ENCODE data around the gene HNF4A. TPM values are rescaled to one million over a fixed set of nuclear protein-coding genes. Genes with fewer than 3 reads are reported as not detected.

The HNF4A gene
- total and polyA plus RNA-seq, 2 of the 13 experiments (the other 11 are each of a cell fraction or from before 2014, with no cell fraction given), result 80.9 to 169 TPM

DNA sequence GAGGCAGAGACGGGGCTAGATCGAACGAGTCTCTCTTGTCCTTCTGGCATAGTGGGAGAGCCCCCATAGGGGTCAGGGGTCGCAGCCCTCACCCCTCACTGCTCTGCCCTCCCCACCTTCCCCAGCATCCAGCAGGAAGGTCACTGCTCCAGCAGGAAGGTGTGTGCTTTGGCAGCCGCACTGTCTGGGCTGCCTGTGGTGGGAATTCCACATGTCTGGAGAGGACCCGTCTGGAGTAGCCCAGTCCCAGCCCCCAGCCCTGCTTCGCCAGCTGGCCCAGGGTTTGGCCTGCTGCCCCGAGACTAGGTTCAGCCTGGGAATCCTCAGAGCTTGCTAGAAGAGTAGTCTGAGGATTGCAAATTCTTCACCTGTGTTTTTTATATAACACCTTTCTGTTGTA is 21.2 kb upstream of the HNF4A start:
- CTCF ChIA-PET (ENCODE audit: low intra/inter-chr PET ratio, low total read pairs), result no interaction called here
- Histone ChIP-seq H3K4me1 (ENCODE audit: insufficient read depth, low read length) (peaks cover 45% of the 10 kb centered on the region), H3K79me2 (ENCODE audit: insufficient read depth, low read length) (no peaks in the 10 kb centered on the region), H2AFZ (ENCODE audit: low read length) (no peak overlapping the region), H3K27me3 (ENCODE audit: control insufficient read depth in 1 of 2, insufficient read depth in 2 of 2, low read length in 2 of 2) (peaks cover 6 to 49% of the 10 kb centered on the region in 2 experiments; a peak in 4 of 5 replicates), H3K9ac (ENCODE audit: insufficient read depth, low read depth, low read length) (no peak overlapping the region), H3K36me3 (replicated peaks in 1 of 2; ENCODE audit: control insufficient read depth in 1 of 2, insufficient read depth in 2 of 2, low read length in 2 of 2) (no peaks in the 10 kb centered on the region), H3K4me2 (ENCODE audit: low read depth, low read length) (peak overlapping the region; percentile 26), H3K9me3 (ENCODE audit: low read length) (no peaks in the 10 kb centered on the region), H3K27ac (ENCODE audit: extremely low read length, insufficient read depth, low read length) (no peak overlapping the region), H4K20me1 (ENCODE audit: insufficient read depth, low read length) (no peaks in the 10 kb centered on the region), H3K4me3 (replicated peaks in 1 of 3; ENCODE audit: insufficient read depth in 1 of 3, low read depth in 2 of 3, low read length in 3 of 3) (peak overlapping the region in 1 of 3 experiments; percentile 22; a peak in 1 of 6 replicates)
- in situ Hi-C loops (cut with HindIII; ENCODE audit: extremely low pct_ligation_motif_present, low pct_unique_long_range_greater_than_20kb) (no loop called here), intact Hi-C loops (cut with micrococcal nuclease; ENCODE audit: unreplicated experiment) (no loop called here)
- TF ChIP-seq, protein P1, sequence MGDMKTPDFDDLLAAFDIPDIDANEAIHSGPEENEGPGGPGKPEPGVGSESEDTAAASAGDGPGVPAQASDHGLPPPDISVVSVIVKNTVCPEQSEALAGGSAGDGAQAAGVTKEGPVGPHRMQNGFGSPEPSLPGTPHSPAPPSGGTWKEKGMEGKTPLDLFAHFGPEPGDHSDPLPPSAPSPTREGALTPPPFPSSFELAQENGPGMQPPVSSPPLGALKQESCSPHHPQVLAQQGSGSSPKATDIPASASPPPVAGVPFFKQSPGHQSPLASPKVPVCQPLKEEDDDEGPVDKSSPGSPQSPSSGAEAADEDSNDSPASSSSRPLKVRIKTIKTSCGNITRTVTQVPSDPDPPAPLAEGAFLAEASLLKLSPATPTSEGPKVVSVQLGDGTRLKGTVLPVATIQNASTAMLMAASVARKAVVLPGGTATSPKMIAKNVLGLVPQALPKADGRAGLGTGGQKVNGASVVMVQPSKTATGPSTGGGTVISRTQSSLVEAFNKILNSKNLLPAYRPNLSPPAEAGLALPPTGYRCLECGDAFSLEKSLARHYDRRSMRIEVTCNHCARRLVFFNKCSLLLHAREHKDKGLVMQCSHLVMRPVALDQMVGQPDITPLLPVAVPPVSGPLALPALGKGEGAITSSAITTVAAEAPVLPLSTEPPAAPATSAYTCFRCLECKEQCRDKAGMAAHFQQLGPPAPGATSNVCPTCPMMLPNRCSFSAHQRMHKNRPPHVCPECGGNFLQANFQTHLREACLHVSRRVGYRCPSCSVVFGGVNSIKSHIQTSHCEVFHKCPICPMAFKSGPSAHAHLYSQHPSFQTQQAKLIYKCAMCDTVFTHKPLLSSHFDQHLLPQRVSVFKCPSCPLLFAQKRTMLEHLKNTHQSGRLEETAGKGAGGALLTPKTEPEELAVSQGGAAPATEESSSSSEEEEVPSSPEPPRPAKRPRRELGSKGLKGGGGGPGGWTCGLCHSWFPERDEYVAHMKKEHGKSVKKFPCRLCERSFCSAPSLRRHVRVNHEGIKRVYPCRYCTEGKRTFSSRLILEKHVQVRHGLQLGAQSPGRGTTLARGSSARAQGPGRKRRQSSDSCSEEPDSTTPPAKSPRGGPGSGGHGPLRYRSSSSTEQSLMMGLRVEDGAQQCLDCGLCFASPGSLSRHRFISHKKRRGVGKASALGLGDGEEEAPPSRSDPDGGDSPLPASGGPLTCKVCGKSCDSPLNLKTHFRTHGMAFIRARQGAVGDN (CRISPR knock-in tag; IDR thresholded peaks at IDR 0.05), result peak; percentile 24; the same call in 1 of the 2 replicates
- TF ChIP-seq MEF2D (CRISPR knock-in tag; IDR thresholded peaks at IDR 0.05) (no peak), ZNF891 (CRISPR knock-in tag; IDR thresholded peaks at IDR 0.05) (0 out of 2 replicates have a peak, but pooled peaks have one; percentile 51)
- 3% methylated on average over 7 of the region's 8 CpGs for WGBS (ENCODE audit: low lambda C conversion rate)
- FAIRE-seq (no peak), ATAC-seq (peak; percentile 44), DNase-seq (ENCODE audit: low spot score) (no peak)
- no TSS peak for BruUV-seq (replicated peaks)
- POLR2A ChIA-PET, result no interaction called here

DNA sequence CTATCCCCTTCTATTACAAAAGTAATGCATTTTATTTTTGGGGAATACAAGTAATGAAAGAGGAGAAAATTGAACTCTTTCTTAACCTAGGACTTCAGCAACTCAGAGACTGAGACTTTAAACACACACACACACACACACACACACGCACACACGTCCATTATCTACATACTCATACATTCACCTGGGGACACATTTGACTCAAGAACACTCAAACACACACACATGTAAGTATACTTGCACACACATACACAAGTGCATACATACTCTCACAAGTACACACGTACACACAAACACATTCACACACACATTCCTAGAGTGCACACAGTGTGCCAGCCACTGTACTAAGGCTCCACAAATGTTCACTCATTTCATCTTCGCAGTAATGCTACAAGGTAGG is 20.8 kb upstream of the HNF4A start:
- no peak overlapping the region for H3K27ac ChIP-seq (ENCODE audit: extremely low read length, insufficient read depth, low read length)
- intact Hi-C loops (cut with micrococcal nuclease; ENCODE audit: unreplicated experiment), result no loop called here
- no peaks in the 10 kb centered on the region for H3K9me3 ChIP-seq (ENCODE audit: low read length)
- ATAC-seq, result no peak
- H3K27me3 ChIP-seq (ENCODE audit: control insufficient read depth in 1 of 2, insufficient read depth in 2 of 2, low read length in 2 of 2), result peaks cover 6 to 49% of the 10 kb centered on the region in 2 experiments; a peak in 4 of 5 replicates
- ChIA-PET POLR2A (no interaction called here), CTCF (ENCODE audit: low intra/inter-chr PET ratio, low total read pairs) (no interaction called here)
- no peak overlapping the region for H3K9ac ChIP-seq (ENCODE audit: insufficient read depth, low read depth, low read length)
- no peak overlapping the region for H3K4me3 ChIP-seq (replicated peaks in 1 of 3; ENCODE audit: insufficient read depth in 1 of 3, low read depth in 2 of 3, low read length in 3 of 3)
- no peak overlapping the region for H3K4me2 ChIP-seq (ENCODE audit: low read depth, low read length)
- no peak overlapping the region for H2AFZ ChIP-seq (ENCODE audit: low read length)
- H4K20me1 ChIP-seq (ENCODE audit: insufficient read depth, low read length), result no peaks in the 10 kb centered on the region
- no TSS peak for BruUV-seq (replicated peaks)
- WGBS (ENCODE audit: low lambda C conversion rate), result 42% methylated on average over 4 of the region's 4 CpGs
- FAIRE-seq, result no peak
- no peaks in the 10 kb centered on the region for H3K79me2 ChIP-seq (ENCODE audit: insufficient read depth, low read length)
- H3K4me1 ChIP-seq (ENCODE audit: insufficient read depth, low read length), result peaks cover 43% of the 10 kb centered on the region
- in situ Hi-C loops (cut with HindIII; ENCODE audit: extremely low pct_ligation_motif_present, low pct_unique_long_range_greater_than_20kb), result no loop called here
- no peak for DNase-seq (ENCODE audit: low spot score)
- no peaks in the 10 kb centered on the region for H3K36me3 ChIP-seq (replicated peaks in 1 of 2; ENCODE audit: control insufficient read depth in 1 of 2, insufficient read depth in 2 of 2, low read length in 2 of 2)
- TF ChIP-seq GTF2F1 (IDR thresholded peaks at IDR 0.05; ENCODE audit: low read length) (no peak), NONO (IDR thresholded peaks at IDR 0.05) (peak; percentile 40; the same call in 1 of the 2 replicates), NONO (CRISPR knock-in tag; conservative IDR thresholded peaks at IDR 0.05) (no peak), EEA1 (CRISPR knock-in tag; IDR thresholded peaks at IDR 0.05; ENCODE audit: borderline replicate concordance) (no peak), REPIN1 (CRISPR knock-in tag; IDR thresholded peaks at IDR 0.05; ENCODE audit: borderline replicate concordance, low read depth) (no peak), ISL2 (CRISPR knock-in tag; IDR thresholded peaks at IDR 0.05) (no peak)
- TF ChIP-seq, protein P2, sequence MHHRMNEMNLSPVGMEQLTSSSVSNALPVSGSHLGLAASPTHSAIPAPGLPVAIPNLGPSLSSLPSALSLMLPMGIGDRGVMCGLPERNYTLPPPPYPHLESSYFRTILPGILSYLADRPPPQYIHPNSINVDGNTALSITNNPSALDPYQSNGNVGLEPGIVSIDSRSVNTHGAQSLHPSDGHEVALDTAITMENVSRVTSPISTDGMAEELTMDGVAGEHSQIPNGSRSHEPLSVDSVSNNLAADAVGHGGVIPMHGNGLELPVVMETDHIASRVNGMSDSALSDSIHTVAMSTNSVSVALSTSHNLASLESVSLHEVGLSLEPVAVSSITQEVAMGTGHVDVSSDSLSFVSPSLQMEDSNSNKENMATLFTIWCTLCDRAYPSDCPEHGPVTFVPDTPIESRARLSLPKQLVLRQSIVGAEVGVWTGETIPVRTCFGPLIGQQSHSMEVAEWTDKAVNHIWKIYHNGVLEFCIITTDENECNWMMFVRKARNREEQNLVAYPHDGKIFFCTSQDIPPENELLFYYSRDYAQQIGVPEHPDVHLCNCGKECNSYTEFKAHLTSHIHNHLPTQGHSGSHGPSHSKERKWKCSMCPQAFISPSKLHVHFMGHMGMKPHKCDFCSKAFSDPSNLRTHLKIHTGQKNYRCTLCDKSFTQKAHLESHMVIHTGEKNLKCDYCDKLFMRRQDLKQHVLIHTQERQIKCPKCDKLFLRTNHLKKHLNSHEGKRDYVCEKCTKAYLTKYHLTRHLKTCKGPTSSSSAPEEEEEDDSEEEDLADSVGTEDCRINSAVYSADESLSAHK (CRISPR knock-in tag; IDR thresholded peaks at IDR 0.05; ENCODE audit: borderline replicate concordance), result no peak
- TF ChIP-seq, protein P3, sequence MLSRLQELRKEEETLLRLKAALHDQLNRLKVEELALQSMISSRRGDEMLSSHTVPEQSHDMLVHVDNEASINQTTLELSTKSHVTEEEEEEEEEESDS (CRISPR knock-in tag; IDR thresholded peaks at IDR 0.05; ENCODE audit: borderline replicate concordance), result no peak
